HUES48 (cell line): ENCODE data around the gene YBX3.

Source experiments
- H3K27ac ChIP-seq: one replicate; pipeline ENCODE4 v1.7.0; 2013; ENCODE audit warnings: low read depth, low read length, inconsistent platforms
- H3K27me3 ChIP-seq: 2 replicates; pipeline ENCODE4 v1.6.1; 2013; ENCODE audit warnings: mild to moderate bottlenecking, low read length; ENCODE audit not compliant: control insufficient read depth, insufficient read depth
- H3K36me3 ChIP-seq: 2 replicates; pipeline ENCODE4 v1.6.1; 2013; ENCODE audit warnings: low read length; ENCODE audit not compliant: control insufficient read depth, insufficient read depth
- H3K4me1 ChIP-seq: 2 replicates; pipeline ENCODE4 v1.6.1; 2013; ENCODE audit warnings: mild to moderate bottlenecking, low read length; ENCODE audit not compliant: control insufficient read depth, insufficient read depth
- H3K4me3 ChIP-seq: 2 replicates; pipeline ENCODE4 v1.5.1; 2013; ENCODE audit warnings: mild to moderate bottlenecking, low read depth, low read length
- H3K9ac ChIP-seq: 2 replicates; pipeline ENCODE4 v1.6.1; 2013; ENCODE audit warnings: mild to moderate bottlenecking, low read depth, low read length, moderate library complexity
- H3K9me3 ChIP-seq: 2 replicates; pipeline ENCODE4 v1.6.1; 2013; ENCODE audit warnings: low read length; ENCODE audit not compliant: control insufficient read depth, insufficient read depth

The YBX3 gene

DNA sequence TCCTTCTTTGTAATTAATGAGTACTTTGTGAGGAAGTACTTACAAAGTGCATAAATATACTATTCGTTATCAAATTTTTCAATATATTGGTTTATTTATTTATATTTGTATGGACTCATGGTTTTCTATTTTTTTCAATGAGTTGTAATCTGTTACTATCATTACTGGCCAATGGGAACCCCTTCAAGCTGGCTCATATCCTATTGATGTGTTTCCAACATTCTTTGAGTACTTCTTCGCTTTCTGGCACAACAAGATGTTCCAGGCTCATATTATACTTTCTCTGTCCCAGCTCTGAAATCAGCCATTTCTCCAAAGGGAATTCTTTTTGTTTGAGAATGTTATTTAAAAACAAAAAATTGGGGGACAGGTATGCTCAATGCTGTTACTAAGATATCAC is 17.5 kb downstream of the YBX3 start:
- Histone ChIP-seq H3K9ac (no peak overlapping the region), H3K4me1 (no peaks in the 10 kb centered on the region), H3K36me3 (peaks cover 96% of the 10 kb centered on the region), H3K27me3 (no peaks in the 10 kb centered on the region), H3K27ac (no peak overlapping the region), H3K4me3 (no peak overlapping the region), H3K9me3 (no peaks in the 10 kb centered on the region)

DNA sequence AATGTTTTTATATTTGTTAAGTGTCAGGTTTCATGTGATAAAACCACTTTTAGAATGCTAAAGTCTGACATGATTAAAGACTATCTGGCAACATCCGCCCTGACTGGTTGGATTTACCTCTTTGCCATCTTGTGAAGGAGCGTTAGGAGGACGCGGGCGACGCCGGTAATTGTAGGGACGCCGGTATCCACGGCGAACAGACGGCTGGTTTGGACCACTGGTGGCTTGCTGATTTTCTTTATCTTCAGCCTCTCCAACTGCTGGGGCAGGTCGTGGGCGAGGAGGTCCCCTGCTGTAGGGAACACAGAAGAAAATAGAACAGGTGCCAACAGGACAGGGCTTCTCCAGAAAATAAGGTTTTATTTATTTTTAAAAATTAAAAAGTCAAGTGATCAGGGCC is 21.3 kb downstream of the YBX3 start:
- no peak overlapping the region for H3K4me3 ChIP-seq
- H3K9me3 ChIP-seq = no peaks in the 10 kb centered on the region
- no peaks in the 10 kb centered on the region for H3K27me3 ChIP-seq
- no peak overlapping the region for H3K9ac ChIP-seq
- no peak overlapping the region for H3K27ac ChIP-seq
- peaks cover 97% of the 10 kb centered on the region for H3K36me3 ChIP-seq
- no peaks in the 10 kb centered on the region for H3K4me1 ChIP-seq

DNA sequence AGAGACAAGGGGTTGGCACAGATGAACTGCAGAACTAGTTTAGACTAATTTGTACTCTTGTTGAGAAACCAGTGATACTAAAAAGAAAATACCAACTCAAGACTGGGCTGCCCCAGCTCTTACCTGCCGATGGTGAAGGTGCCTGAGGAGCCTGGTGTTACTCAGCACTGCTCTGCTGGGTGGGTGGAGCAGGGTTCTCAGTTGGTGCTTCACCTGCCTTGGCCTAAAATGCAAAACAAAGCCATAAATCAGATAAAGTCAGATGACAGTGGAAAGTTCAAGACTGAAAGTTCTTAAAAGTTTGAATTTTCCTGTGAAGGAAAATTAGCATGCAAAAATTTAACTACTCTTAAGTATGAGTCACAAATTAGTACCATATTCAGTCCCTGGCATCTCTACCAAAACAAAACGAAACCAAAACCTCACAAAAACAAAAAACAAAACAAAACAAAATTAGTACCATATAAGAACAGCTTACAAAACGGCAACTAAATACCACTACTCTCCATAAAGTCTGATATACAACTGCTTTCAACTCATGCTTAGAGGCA is 21.9 kb downstream of the YBX3 start:
- Histone ChIP-seq H3K9ac (no peak overlapping the region), H3K27ac (no peak overlapping the region), H3K27me3 (no peaks in the 10 kb centered on the region), H3K4me1 (no peaks in the 10 kb centered on the region), H3K9me3 (no peaks in the 10 kb centered on the region), H3K36me3 (peaks cover 98% of the 10 kb centered on the region), H3K4me3 (no peak overlapping the region)

DNA sequence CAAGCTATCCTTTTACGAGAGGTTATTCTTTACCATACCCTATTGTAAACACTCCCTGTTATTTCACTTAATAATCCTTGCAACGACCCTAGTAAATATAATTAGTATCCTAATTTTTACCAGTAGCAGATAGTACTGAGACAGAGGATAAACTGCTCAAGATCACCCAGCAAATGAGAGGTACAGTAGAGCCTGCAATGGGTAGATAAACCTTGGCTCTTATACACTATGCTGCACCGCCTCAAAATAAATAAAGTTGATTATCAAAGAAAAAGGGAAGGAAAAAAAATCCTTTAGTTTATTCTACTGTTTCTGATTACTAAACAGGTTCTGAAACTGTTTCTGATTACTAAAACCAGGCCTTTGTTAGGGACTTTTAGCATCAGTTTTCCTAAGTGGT is 22.5 kb downstream of the YBX3 start:
- peaks cover 96% of the 10 kb centered on the region for H3K36me3 ChIP-seq
- H3K27ac ChIP-seq = no peak overlapping the region
- no peaks in the 10 kb centered on the region for H3K9me3 ChIP-seq
- no peak overlapping the region for H3K4me3 ChIP-seq
- H3K27me3 ChIP-seq = no peaks in the 10 kb centered on the region
- H3K4me1 ChIP-seq = no peaks in the 10 kb centered on the region
- no peak overlapping the region for H3K9ac ChIP-seq

DNA sequence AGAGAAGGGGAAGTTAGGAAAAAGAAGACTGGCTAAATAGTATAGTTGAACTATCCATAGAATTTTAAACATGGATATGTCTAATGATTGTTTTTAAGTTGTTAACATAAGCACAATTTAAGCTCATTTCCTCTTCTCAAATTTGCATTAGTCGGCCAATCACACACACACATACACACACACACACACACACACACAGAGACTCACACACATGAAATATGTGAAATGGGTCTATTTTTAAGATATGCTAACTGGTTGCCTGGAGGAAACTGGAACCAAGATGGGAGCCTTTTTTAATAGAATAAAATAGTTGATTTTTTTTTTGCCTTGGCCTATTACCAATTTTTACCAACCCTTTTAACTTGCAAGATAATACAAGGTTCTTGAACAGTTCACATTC is 25.3 kb downstream of the YBX3 start:
- H3K9ac ChIP-seq = no peak overlapping the region
- no peaks in the 10 kb centered on the region for H3K27me3 ChIP-seq
- H3K4me3 ChIP-seq = no peak overlapping the region
- peaks cover 69% of the 10 kb centered on the region for H3K36me3 ChIP-seq
- no peak overlapping the region for H3K27ac ChIP-seq
- no peaks in the 10 kb centered on the region for H3K9me3 ChIP-seq
- no peaks in the 10 kb centered on the region for H3K4me1 ChIP-seq

DNA sequence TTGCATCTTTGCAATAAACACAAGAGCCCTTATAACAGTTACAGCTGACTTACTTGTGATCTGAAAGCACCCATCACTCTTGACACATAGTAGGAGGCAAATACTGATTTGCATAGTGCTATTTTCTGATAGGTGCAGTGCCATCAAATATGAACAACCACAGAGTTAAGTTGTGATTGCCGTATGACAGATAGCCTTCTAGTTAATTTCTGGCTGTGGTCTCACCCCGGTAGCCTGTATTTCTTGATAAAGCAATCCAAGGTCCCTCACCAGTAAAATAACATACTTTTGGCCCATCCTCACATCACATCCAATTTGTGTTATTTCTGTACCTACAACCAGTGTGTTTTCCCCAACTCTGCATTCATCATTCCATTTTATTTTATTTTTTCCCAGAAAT is 26.0 kb downstream of the YBX3 start:
- Histone ChIP-seq H3K27me3 (no peaks in the 10 kb centered on the region), H3K9me3 (no peaks in the 10 kb centered on the region), H3K4me3 (no peak overlapping the region), H3K9ac (no peak overlapping the region), H3K36me3 (peaks cover 62% of the 10 kb centered on the region), H3K4me1 (no peaks in the 10 kb centered on the region), H3K27ac (no peak overlapping the region)

DNA sequence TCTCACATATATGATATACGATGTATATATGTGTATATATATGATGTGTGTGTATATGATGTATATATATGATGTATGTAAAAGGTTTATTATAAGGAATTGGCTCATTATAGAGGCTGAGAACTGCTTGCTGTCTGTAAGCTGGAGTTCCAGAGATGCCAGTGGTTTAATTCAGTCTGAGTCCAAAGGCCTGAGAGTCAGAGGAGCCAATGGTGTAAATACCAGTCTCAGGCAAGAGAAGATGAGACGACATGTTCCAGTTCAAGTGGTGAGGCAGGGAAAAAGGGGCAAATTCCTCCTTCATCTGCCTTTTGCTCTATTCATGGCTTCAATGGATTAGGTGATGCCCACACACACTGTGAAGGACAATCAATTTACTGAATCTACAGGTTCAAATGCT is 32.2 kb downstream of the YBX3 start:
- H3K4me3 ChIP-seq = no peak overlapping the region

DNA sequence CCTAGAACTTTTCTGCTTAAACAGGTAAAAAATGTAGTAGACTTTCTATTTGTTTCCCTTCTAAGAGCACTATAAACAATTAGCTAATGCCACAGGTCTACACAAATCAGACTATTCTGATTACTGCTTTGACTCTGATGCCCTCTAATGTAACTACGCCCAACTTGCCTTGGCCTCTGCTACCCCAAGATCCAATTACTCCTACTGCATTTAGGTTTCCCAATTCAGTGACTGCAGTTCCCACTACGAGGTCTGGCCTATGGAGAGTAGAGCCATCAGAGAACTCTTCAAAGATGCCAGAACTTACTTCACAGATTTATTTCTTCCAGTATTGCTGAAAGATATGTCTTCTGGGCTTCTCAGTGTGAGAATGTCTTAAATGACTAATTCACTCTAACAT is 34.0 kb downstream of the YBX3 start:
- H3K4me3 ChIP-seq = no peak overlapping the region
- H3K27me3 ChIP-seq = no peaks in the 10 kb centered on the region
- no peak overlapping the region for H3K9ac ChIP-seq
- H3K36me3 ChIP-seq = no peaks in the 10 kb centered on the region
- H3K9me3 ChIP-seq = no peaks in the 10 kb centered on the region
- H3K4me1 ChIP-seq = no peaks in the 10 kb centered on the region
- no peak overlapping the region for H3K27ac ChIP-seq

More for the DNA sequence above, 32.2 kb downstream of the YBX3 start:
- Histone ChIP-seq H3K9ac (no peak overlapping the region), H3K4me1 (no peaks in the 10 kb centered on the region), H3K27ac (no peak overlapping the region), H3K36me3 (0 out of 2 replicates have a peak, but pooled peaks cover under 1% of the 10 kb centered on the region), H3K9me3 (no peaks in the 10 kb centered on the region), H3K27me3 (no peaks in the 10 kb centered on the region)

DNA sequence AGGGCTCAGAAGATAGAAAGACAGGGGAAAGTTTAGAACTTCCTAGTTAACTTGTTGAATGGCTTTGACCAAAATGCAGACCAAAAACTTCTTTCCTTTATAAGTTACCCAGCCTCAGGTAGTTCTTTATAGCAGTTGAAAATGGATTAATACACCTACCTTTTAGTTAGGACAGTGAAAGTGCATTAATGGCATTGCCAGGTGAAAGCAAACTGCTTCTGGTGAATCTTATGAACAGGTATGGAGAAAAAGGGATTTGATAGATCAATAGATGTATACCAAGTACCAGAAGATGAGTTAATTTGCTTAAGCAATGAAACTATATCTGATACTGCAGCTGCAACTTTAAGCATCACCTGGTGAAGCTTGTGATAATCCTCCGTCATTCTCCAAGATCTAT is 35.1 kb downstream of the YBX3 start:
- Histone ChIP-seq H3K4me3 (no peak overlapping the region), H3K36me3 (no peaks in the 10 kb centered on the region), H3K9me3 (no peaks in the 10 kb centered on the region), H3K27ac (no peak overlapping the region), H3K9ac (no peak overlapping the region), H3K27me3 (no peaks in the 10 kb centered on the region), H3K4me1 (no peaks in the 10 kb centered on the region)

DNA sequence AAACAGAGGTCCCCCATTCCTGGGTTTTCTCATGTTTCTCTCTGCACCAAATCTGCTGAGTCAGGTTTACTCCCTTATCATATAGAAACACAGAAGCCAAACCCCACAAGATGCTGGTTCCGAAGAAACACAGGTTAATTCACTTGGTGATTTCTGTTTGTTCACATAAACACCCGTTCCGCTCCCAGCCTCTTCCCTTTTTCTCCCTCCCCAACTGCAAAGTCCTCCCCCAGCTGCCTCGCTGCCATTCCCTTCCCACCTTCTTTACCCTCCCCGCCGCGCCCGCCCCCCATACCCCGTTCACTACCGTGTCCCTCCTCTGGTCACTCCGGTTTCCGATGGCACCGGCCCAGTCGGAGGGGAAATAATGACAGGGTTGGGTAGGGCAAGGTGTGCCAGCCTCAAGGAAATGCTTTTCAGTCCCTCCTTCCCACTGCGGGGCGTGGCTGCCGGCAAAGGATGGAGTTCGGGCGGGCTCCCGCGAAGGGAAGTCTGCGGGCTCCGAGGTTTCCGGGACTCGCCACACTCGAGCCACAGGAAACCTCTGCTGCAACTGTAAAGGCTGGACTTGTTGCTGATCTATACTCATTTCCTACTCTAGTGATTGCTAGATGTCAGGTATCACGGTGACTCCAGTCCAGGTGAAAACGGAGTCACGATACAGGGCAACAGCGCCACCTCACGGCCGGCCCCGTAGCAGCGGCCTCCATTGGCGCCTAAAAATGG is 49.3 kb downstream of the YBX3 start, which contains the start of gene STYK1:
STYK1 (minus strand) TSS at position 394 of the 726 bp plus-strand sequence. CDS start 39,434 bp downstream, outside the sequence.
- H3K27ac ChIP-seq = no peak within 1 kb of the TSS
- peaks cover 3% of the 10 kb centered on the region; the same call in 1 of the 2 replicates for H3K4me1 ChIP-seq
- no peaks in the 10 kb centered on the region for H3K36me3 ChIP-seq
- H3K4me3 ChIP-seq = peak within 1 kb of the TSS; percentile 86
- H3K27me3 ChIP-seq = no peaks in the 10 kb centered on the region
- H3K9me3 ChIP-seq = no peaks in the 10 kb centered on the region
- no peak within 1 kb of the TSS for H3K9ac ChIP-seq

DNA sequence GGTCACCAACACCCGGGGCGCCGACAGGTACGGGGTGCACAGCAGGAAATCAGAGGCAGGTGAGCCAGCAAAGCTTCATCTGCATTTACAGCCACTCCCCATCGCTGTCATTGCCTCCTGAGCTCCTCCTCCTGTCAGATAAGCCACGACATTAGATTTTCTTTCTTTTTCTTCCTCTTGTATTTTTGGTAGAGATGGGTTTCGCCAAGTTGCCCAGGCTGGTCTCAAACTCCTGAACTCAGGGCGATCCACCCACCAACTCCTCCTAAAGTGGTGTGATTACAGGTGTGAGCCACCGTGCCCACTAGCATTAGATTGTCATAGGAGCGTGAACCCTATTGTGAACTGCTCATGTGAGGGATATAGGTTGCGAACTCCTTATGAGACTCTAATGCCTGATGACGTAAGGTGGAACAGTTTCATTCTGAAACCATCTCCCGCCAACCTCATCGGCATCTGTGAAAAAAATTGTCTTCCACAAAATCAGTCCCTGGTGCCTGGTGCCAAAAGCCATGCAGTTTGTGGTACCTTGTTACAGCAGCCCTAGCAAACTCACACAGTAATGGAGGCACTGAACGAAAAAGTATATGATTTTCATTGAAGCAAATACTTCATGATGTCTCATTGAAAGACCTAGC is 50.8 kb downstream of the YBX3 start:
- Histone ChIP-seq H3K36me3 (no peaks in the 10 kb centered on the region), H3K4me3 (no peak overlapping the region), H3K27me3 (no peaks in the 10 kb centered on the region), H3K9me3 (no peaks in the 10 kb centered on the region), H3K4me1 (peaks cover 3% of the 10 kb centered on the region; the same call in 1 of the 2 replicates), H3K27ac (no peak overlapping the region), H3K9ac (no peak overlapping the region)
